HL-60 (cell line): ENCODE measurements around the gene SGMS1.

ENCODE experiments used
- DNase-seq, 2 experiments: peaks; one replicate each; pipeline ENCODE4 v3.0.0-alpha.2; 2010 to 2020; ENCODE audit warnings: low read depth in 1 of 2, low spot score in 1 of 2
- H3K27ac ChIP-seq: fragments of 250-450 bp; sonication (Bioruptor Pico); replicated peaks from 2 replicates; pipeline ENCODE4 v1.5.1; 2020; ENCODE audit warnings: mild to moderate bottlenecking, moderate library complexity
- H3K27me3 ChIP-seq: fragments of 250-450 bp; sonication (Bioruptor Pico); 2 replicates; pipeline ENCODE4 v1.5.1; 2021; ENCODE audit warnings: mild to moderate bottlenecking, moderate library complexity; ENCODE audit not compliant: insufficient read depth, poor library complexity, severe bottlenecking
- H3K4me3 ChIP-seq: replicated peaks from 2 replicates; pipeline ENCODE4 v1.5.1; 2011; ENCODE audit warnings: mild to moderate bottlenecking, control low read depth, low read length; ENCODE audit not compliant: insufficient read depth
- GABPA ChIP-seq: IDR thresholded peaks from 2 replicates; pipeline ENCODE4 v1.6.1; 2012; ENCODE audit warnings: low read depth
- POLR2AphosphoS5 ChIP-seq: IDR thresholded peaks from 2 replicates; pipeline ENCODE4 v1.6.1; 2012; ENCODE audit warnings: low read depth
- SPI1 ChIP-seq: IDR thresholded peaks from 2 replicates; pipeline ENCODE4 v1.6.1; 2012; ENCODE audit warnings: low read depth, mild to moderate bottlenecking, borderline replicate concordance
- TF ChIP-seq, protein P1 (sequence below): IDR thresholded peaks from 2 replicates; pipeline ENCODE4 v1.6.1; 2012; ENCODE audit warnings: low read depth; ENCODE audit not compliant: insufficient replicate concordance
- TF ChIP-seq, protein P2 (sequence below): IDR thresholded peaks from one replicate; pipeline ENCODE4 v1.5.1; 2011; ENCODE audit warnings: low read length, control low read depth, inconsistent platforms; ENCODE audit not compliant: insufficient read depth

The SGMS1 gene

DNA sequence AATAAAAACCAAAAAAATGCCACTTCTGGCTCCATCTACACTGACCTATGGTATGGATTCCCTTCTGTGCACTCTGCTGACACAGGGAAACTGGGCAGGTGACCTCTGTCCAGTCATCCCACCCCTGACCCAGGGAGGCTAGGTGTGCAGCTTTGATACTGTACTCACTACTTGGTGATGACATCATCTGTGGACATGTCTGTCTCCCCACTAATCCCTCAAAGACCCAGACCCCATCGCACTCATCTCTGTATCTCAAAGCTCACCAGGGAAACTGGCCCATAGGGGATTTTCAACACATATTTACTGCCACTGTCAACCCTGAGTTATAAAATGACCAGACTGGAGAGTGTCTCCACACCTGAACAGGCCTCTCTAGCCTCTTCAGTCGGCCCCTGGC is 10.6 kb downstream of the SGMS1 start:
- no peak for TF ChIP-seq GABPA
- TF ChIP-seq POLR2AphosphoS5 = no peak
- TF ChIP-seq, protein P1, sequence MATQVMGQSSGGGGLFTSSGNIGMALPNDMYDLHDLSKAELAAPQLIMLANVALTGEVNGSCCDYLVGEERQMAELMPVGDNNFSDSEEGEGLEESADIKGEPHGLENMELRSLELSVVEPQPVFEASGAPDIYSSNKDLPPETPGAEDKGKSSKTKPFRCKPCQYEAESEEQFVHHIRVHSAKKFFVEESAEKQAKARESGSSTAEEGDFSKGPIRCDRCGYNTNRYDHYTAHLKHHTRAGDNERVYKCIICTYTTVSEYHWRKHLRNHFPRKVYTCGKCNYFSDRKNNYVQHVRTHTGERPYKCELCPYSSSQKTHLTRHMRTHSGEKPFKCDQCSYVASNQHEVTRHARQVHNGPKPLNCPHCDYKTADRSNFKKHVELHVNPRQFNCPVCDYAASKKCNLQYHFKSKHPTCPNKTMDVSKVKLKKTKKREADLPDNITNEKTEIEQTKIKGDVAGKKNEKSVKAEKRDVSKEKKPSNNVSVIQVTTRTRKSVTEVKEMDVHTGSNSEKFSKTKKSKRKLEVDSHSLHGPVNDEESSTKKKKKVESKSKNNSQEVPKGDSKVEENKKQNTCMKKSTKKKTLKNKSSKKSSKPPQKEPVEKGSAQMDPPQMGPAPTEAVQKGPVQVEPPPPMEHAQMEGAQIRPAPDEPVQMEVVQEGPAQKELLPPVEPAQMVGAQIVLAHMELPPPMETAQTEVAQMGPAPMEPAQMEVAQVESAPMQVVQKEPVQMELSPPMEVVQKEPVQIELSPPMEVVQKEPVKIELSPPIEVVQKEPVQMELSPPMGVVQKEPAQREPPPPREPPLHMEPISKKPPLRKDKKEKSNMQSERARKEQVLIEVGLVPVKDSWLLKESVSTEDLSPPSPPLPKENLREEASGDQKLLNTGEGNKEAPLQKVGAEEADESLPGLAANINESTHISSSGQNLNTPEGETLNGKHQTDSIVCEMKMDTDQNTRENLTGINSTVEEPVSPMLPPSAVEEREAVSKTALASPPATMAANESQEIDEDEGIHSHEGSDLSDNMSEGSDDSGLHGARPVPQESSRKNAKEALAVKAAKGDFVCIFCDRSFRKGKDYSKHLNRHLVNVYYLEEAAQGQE = no peak
- no peak for TF ChIP-seq SPI1
- TF ChIP-seq, protein P2, sequence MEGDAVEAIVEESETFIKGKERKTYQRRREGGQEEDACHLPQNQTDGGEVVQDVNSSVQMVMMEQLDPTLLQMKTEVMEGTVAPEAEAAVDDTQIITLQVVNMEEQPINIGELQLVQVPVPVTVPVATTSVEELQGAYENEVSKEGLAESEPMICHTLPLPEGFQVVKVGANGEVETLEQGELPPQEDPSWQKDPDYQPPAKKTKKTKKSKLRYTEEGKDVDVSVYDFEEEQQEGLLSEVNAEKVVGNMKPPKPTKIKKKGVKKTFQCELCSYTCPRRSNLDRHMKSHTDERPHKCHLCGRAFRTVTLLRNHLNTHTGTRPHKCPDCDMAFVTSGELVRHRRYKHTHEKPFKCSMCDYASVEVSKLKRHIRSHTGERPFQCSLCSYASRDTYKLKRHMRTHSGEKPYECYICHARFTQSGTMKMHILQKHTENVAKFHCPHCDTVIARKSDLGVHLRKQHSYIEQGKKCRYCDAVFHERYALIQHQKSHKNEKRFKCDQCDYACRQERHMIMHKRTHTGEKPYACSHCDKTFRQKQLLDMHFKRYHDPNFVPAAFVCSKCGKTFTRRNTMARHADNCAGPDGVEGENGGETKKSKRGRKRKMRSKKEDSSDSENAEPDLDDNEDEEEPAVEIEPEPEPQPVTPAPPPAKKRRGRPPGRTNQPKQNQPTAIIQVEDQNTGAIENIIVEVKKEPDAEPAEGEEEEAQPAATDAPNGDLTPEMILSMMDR = no peak
- DNase-seq = no peak
- H3K27ac ChIP-seq = no peak overlapping the region
- H3K4me3 ChIP-seq = no peak overlapping the region
- no peaks in the 10 kb centered on the region for H3K27me3 ChIP-seq

DNA sequence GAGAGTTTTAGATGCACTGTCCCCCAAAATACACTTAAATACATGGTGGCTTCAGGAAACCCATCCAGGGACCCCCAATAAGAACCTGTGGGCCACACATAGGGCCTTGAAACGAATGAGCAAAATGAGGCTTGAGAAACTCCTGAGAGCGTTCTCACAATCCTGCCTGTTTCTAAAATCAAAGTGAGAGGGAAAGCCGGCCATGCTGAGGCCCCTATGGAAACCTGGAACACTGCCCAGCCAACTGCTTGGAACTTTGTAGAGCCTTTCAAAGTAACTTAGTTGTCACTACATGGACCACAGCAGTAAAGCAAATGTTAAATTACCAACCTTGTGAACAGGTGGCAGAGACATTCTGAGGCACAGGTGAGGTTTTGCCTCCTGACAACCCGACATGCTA is 13.4 kb downstream of the SGMS1 start:
- TF ChIP-seq SPI1 = no peak
- no peak for TF ChIP-seq POLR2AphosphoS5
- TF ChIP-seq GABPA = no peak
- TF ChIP-seq, protein P2 = no peak
- TF ChIP-seq, protein P1 = no peak
- no peaks in the 10 kb centered on the region for H3K27me3 ChIP-seq
- H3K27ac ChIP-seq = no peak overlapping the region
- DNase-seq = no peak
- H3K4me3 ChIP-seq = no peak overlapping the region

DNA sequence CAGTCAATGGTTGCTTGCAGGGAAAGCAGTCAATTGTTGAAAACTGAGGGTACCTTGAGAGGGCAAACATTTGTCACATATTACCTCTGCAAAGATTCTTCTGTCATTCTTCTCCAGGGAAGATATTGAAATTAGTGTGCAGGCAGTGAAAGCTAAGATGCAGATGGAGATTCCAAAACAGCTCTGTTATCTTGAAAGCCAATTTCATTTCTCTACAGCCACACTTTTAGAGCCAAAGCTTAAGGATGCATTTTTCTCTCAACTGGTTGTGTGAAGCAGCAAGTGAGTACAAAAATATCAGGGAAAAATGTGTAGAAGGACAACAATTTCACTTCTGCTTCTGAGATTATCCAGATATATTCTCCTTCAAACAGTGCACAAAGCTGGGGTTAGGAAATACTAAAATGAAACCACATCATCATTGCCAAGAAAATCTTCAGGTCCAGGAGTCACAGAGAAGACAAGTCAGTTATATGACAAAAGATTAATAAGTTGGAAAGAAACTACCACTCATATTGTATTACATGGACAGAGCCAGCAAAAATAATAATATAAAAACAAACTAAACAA is 16.3 kb downstream of the SGMS1 start:
- TF ChIP-seq GABPA (no peak), POLR2AphosphoS5 (no peak), SPI1 (no peak)
- TF ChIP-seq, protein P1 = no peak
- no peaks in the 10 kb centered on the region for H3K27me3 ChIP-seq
- no peak overlapping the region for H3K4me3 ChIP-seq
- no peak for DNase-seq
- H3K27ac ChIP-seq = no peak overlapping the region

DNA sequence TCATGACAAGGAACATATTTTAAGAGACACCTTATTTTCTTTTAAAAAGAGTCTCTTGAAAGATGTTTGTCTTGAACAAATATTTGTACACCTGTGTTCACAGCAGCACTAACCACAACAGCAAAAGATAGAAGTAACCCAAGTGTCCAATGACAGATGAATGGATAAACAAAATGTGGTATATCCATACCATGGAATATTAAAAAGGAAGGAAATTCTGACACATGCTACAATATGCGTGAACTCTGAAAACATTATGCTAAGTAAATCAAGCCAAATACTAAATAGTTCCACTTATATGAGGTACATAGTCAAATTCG is 17.8 kb downstream of the SGMS1 start:
- no peak overlapping the region for H3K27ac ChIP-seq
- TF ChIP-seq SPI1 (no peak), GABPA (no peak), POLR2AphosphoS5 (no peak)
- TF ChIP-seq, protein P1 = no peak
- TF ChIP-seq, protein P2 = no peak
- no peak for DNase-seq

More for the DNA sequence above, 17.8 kb downstream of the SGMS1 start:
- H3K4me3 ChIP-seq = no peak overlapping the region
- no peaks in the 10 kb centered on the region for H3K27me3 ChIP-seq
